OCI-LY1 (cell line): Measurements from ENCODE around the gene NNT.

Source experiments
- H2AFZ ChIP-seq: fragments of 200-600 bp; sonication (generic), shearing (Covaris generic); 2 replicates; pipeline ENCODE4 v1.6.0; 2014; ENCODE audit warnings: antibody characterized with exemption, mild to moderate bottlenecking, low read length
- H3F3A ChIP-seq: fragments of 200-600 bp; sonication (generic), shearing (Covaris generic); 2 replicates; pipeline ENCODE4 v1.6.0; 2014; ENCODE audit warnings: mild to moderate bottlenecking, antibody characterized with exemption, low read length, moderate library complexity; ENCODE audit not compliant: insufficient read depth
- H3K27ac ChIP-seq: fragments of 200-600 bp; sonication (generic); 2 replicates; pipeline ENCODE4 v1.5.1; 2014; ENCODE audit warnings: low read length, mixed run types, mild to moderate bottlenecking, low read depth; ENCODE audit not compliant: poor library complexity, severe bottlenecking
- H3K27me3 ChIP-seq: fragments of 200-600 bp; sonication (generic); 2 replicates; pipeline ENCODE4 v1.6.0; 2014; ENCODE audit warnings: antibody characterized with exemption, mild to moderate bottlenecking, low read length, moderate library complexity; ENCODE audit not compliant: insufficient read depth
- H3K36me3 ChIP-seq: fragments of 200-600 bp; sonication (generic); 2 replicates; pipeline ENCODE4 v1.6.1; 2014; ENCODE audit warnings: mild to moderate bottlenecking, antibody characterized with exemption, low read length, moderate library complexity, mixed read lengths; ENCODE audit not compliant: insufficient read depth
- H3K4me1 ChIP-seq: fragments of 200-600 bp; sonication (generic); 2 replicates; pipeline ENCODE4 v1.5.1; 2014; ENCODE audit warnings: mild to moderate bottlenecking, low read length, moderate library complexity; ENCODE audit not compliant: insufficient read depth, severe bottlenecking
- H3K4me2 ChIP-seq: fragments of 200-600 bp; sonication (generic), shearing (Covaris generic); 2 replicates; pipeline ENCODE4 v1.6.1; 2014; ENCODE audit warnings: low read length
- H3K4me3 ChIP-seq: fragments of 200-600 bp; sonication (generic); 2 replicates; pipeline ENCODE4 v1.5.1; 2014; ENCODE audit warnings: low read length, low read depth, mild to moderate bottlenecking, mixed read lengths; ENCODE audit not compliant: poor library complexity, severe bottlenecking
- H3K79me2 ChIP-seq: fragments of 200-600 bp; shearing (Covaris generic); 2 replicates; pipeline ENCODE4 v1.6.1; 2016; ENCODE audit warnings: mixed run types, low read length, mixed read lengths; ENCODE audit not compliant: insufficient read depth
- H3K9ac ChIP-seq: fragments of 200-600 bp; sonication (generic), shearing (Covaris generic); 2 replicates; pipeline ENCODE4 v1.6.1; 2014; ENCODE audit warnings: mild to moderate bottlenecking, low read length, mixed read lengths
- H3K9me2 ChIP-seq: fragments of 200-600 bp; sonication (generic), shearing (Covaris generic); 2 replicates; pipeline ENCODE4 v1.6.1; 2014; ENCODE audit warnings: low read depth, mild to moderate bottlenecking, low read length, mixed read lengths
- H3K9me3 ChIP-seq: fragments of 200-600 bp; shearing (Covaris generic); 2 replicates; pipeline ENCODE4 v1.6.1; 2014; ENCODE audit warnings: low read length, mixed read lengths
- H4K20me1 ChIP-seq: fragments of 200-600 bp; sonication (generic), shearing (Covaris generic); 2 replicates; pipeline ENCODE4 v1.6.0; 2016; ENCODE audit warnings: mild to moderate bottlenecking, low read length; ENCODE audit not compliant: insufficient read depth
- CTCF ChIP-seq: fragments of 200-600 bp; sonication (generic), shearing (Covaris generic); IDR thresholded peaks from 2 replicates; pipeline ENCODE4 v1.5.1; 2017; ENCODE audit warnings: mild to moderate bottlenecking, antibody characterized with exemption, low read length, moderate library complexity, mixed read lengths
- EZH2 ChIP-seq: fragments of 200-600 bp; sonication (generic), shearing (Covaris generic); IDR thresholded peaks from 2 replicates; pipeline ENCODE4 v1.8.0; 2017; ENCODE audit warnings: borderline replicate concordance, mixed run types, mild to moderate bottlenecking, antibody characterized with exemption, low read length, moderate library complexity, mixed read lengths

The NNT gene

GRCh38 chr5:43588842-43589241 lies 14.1 kb upstream of the NNT start:
- H3K27me3 ChIP-seq: no peaks in the 10 kb centered on the region
- no peaks in the 10 kb centered on the region for H3K9me2 ChIP-seq
- H2AFZ ChIP-seq: no peak overlapping the region
- no peak overlapping the region for H3K9ac ChIP-seq
- H3K36me3 ChIP-seq: peaks cover 4% of the 10 kb centered on the region; the same call in 1 of the 2 replicates
- no peak for TF ChIP-seq EZH2
- no peak for TF ChIP-seq CTCF
- no peaks in the 10 kb centered on the region for H3F3A ChIP-seq
- no peaks in the 10 kb centered on the region for H4K20me1 ChIP-seq
- no peaks in the 10 kb centered on the region for H3K9me3 ChIP-seq
- H3K4me1 ChIP-seq: no peaks in the 10 kb centered on the region
- no peak overlapping the region for H3K27ac ChIP-seq
- H3K4me2 ChIP-seq: no peak overlapping the region
- no peaks in the 10 kb centered on the region for H3K79me2 ChIP-seq
- H3K4me3 ChIP-seq: no peak overlapping the region

- TF ChIP-seq EZH2 (no peak), CTCF (no peak)
- Histone ChIP-seq H3K9me2 (no peaks in the 10 kb centered on the region), H3K9me3 (no peaks in the 10 kb centered on the region), H3K4me3 (no peak overlapping the region), H3K27me3 (no peaks in the 10 kb centered on the region), H3K79me2 (no peaks in the 10 kb centered on the region), H3K27ac (no peak overlapping the region), H3K9ac (no peak overlapping the region), H2AFZ (no peak overlapping the region), H3F3A (no peaks in the 10 kb centered on the region), H4K20me1 (no peaks in the 10 kb centered on the region), H3K36me3 (peaks cover 4% of the 10 kb centered on the region; the same call in 1 of the 2 replicates), H3K4me1 (no peaks in the 10 kb centered on the region), H3K4me2 (no peak overlapping the region)
These were observed 13.7 kb upstream of the NNT start for GRCh38 chr5:43589310-43589709.

GRCh38 chr5:43590700-43591099 lies 12.3 kb upstream of the NNT start:
- Histone ChIP-seq H3K9ac (no peak overlapping the region), H3F3A (no peaks in the 10 kb centered on the region), H3K79me2 (no peaks in the 10 kb centered on the region), H3K4me3 (no peak overlapping the region), H3K4me1 (no peaks in the 10 kb centered on the region), H3K9me2 (no peaks in the 10 kb centered on the region), H4K20me1 (no peaks in the 10 kb centered on the region), H3K4me2 (no peak overlapping the region), H3K36me3 (no peaks in the 10 kb centered on the region; the same call in 1 of the 2 replicates), H3K27ac (no peak overlapping the region), H3K27me3 (no peaks in the 10 kb centered on the region), H3K9me3 (no peaks in the 10 kb centered on the region), H2AFZ (no peak overlapping the region)
- TF ChIP-seq CTCF (no peak), EZH2 (no peak)
